NT2/D1 (cell line): ENCODE measurements around the gene COL1A2.

Experiments used
- YY1 ChIP-seq: IDR thresholded peaks from 2 replicates; pipeline ENCODE4 v1.6.1; 2011; ENCODE audit not compliant: insufficient read length, insufficient read depth
- ZNF274 ChIP-seq: IDR thresholded peaks from 2 replicates; pipeline ENCODE4 v1.6.1; 2011; ENCODE audit warnings: mild to moderate bottlenecking, low read depth, low read length

DNA sequence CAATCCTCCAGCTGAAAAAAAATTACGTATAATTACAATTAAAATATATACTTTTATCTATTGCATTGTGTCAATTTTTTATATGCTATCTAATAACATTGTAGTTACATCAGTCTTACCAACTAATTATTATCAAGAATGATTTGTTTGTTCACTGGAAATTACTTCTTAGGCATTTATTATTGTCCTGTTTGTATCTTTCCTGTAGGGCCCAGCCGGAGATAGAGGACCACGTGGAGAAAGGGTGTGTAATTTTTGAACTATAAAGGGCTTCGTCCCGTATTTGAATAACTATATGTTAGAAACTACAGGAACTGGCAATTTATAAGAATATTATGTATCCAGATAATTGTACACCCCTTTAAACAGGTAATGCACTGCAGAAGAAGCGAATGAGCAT is 4.1 kb downstream of the COL1A2 start:
- no peak for TF ChIP-seq YY1
- no peak for TF ChIP-seq ZNF274
